ENCODE data around the gene HYAL2. TPM values are rescaled to one million over a fixed set of nuclear protein-coding genes. Genes with fewer than 3 reads are reported as not detected.

The HYAL2 gene
- total RNA-seq, 3 donors from 2014 or later, result 66.0 to 215 (median 96.0) TPM

DNA sequence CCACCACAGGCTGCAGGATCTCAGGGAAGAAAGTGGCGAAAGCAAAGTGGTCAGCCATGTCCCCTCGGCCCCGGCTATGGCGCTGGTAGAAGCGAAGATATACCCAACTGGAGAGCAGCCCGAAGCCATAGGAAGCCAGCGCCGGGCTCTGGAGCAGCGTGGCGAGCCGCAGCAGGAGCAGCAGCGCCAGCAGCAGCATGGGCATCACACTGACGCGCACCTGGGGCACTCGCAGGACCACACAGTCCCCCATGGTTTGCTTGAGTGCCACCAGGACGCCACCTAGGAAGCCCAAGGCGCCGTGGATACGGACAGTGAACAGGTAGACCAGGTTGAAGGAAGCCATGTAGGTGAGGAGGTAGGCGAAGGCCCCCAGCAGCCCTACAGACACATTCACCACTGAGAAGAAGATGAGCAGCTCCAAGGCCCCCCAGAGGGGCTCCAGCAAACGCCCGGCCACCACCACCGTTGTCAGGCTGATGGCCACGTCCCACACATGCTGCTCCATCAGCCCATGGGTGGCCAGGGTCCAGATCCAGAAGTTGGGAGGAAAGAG, 35.9 kb upstream of the HYAL2 start:
- no peak for DNase-seq (ENCODE audit: low spot score in 2 of 2)
- Histone ChIP-seq H3K27ac (peak overlapping the region; percentile 89 to 93), H3K36me3 (peaks cover 7% of the 10 kb centered on the region), H3K4me1 (peaks cover 30 to 32% of the 10 kb centered on the region in 2 donors), H3K9me3 (no peaks in the 10 kb centered on the region), H3K4me3 (peak overlapping the region; percentile 69 to 91 (median 74)), H3K27me3 (no peaks in the 10 kb centered on the region)
- intact Hi-C loops (cut with DNase I; ENCODE audit: low total_unique reads), result no loop called here
- TF ChIP-seq POLR2AphosphoS5 (IDR thresholded peaks at IDR 0.05) (no peak), POLR2A (IDR thresholded peaks at IDR 0.05) (no peak)
- TF ChIP-seq, protein P1, sequence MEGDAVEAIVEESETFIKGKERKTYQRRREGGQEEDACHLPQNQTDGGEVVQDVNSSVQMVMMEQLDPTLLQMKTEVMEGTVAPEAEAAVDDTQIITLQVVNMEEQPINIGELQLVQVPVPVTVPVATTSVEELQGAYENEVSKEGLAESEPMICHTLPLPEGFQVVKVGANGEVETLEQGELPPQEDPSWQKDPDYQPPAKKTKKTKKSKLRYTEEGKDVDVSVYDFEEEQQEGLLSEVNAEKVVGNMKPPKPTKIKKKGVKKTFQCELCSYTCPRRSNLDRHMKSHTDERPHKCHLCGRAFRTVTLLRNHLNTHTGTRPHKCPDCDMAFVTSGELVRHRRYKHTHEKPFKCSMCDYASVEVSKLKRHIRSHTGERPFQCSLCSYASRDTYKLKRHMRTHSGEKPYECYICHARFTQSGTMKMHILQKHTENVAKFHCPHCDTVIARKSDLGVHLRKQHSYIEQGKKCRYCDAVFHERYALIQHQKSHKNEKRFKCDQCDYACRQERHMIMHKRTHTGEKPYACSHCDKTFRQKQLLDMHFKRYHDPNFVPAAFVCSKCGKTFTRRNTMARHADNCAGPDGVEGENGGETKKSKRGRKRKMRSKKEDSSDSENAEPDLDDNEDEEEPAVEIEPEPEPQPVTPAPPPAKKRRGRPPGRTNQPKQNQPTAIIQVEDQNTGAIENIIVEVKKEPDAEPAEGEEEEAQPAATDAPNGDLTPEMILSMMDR (IDR thresholded peaks at IDR 0.05), result no peak

DNA sequence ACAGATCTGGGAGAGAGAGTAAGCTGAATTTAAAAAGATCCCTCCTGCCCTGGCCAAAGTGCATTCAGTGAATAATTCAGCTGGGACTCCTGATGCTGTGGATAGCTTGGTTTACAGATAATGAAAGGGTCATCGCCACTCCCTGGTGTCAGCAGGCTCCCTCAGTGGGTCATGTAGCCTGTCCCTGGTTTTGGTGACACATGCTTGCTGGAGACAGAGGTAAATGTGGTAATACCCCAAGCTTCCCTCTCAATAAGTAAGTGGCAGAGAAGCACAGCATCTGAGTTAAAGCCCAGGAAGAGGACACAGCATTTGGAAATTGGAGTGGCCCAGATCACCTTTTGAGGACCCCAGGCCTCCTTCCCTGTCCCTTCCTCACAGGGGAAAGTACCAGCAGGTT, 34.9 kb upstream of the HYAL2 start:
- TF ChIP-seq POLR2AphosphoS5 (IDR thresholded peaks at IDR 0.05) (no peak), POLR2A (IDR thresholded peaks at IDR 0.05) (no peak)
- peaks cover 30 to 32% of the 10 kb centered on the region in 2 donors for H3K4me1 ChIP-seq
- no peaks in the 10 kb centered on the region for H3K27me3 ChIP-seq
- peaks cover 7% of the 10 kb centered on the region for H3K36me3 ChIP-seq
- H3K9me3 ChIP-seq, result no peaks in the 10 kb centered on the region
- DNase-seq (ENCODE audit: low spot score in 2 of 2), result no peak
- intact Hi-C loops (cut with DNase I; ENCODE audit: low total_unique reads), result no loop called here
- H3K27ac ChIP-seq, result peak overlapping the region; percentile 89 to 93
- H3K4me3 ChIP-seq, result peak overlapping the region; percentile 69 to 91 (median 74)

DNA sequence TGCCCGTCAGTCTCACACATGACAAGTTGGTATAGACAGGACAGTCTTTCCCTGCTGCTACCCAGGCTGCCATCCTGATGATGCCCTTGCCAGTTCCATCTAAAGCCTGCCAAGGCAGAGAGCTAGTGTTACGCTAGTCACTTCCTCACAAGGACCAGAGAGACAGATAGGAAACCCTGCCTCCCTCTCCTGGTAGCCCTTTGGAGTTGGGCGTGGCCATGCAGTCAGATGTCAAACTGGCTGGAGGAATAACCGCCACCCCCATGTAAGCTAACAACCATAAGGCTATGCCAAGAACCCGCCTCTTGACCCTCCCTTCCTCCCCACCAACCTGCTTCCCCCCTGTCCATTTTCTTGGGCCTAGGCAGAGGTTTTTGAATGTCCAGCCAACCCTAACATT, 34.0 kb upstream of the HYAL2 start:
- H3K27me3 ChIP-seq, result no peaks in the 10 kb centered on the region
- TF ChIP-seq POLR2AphosphoS5 (IDR thresholded peaks at IDR 0.05), result no peak
- TF ChIP-seq, protein P1 (IDR thresholded peaks at IDR 0.05), result no peak
- no peak for TF ChIP-seq POLR2A (IDR thresholded peaks at IDR 0.05)
- no peaks in the 10 kb centered on the region for H3K9me3 ChIP-seq
- H3K4me1 ChIP-seq, result peaks cover 31 to 32% of the 10 kb centered on the region in 2 donors
- H3K4me3 ChIP-seq, result peak overlapping the region; percentile 69 to 91 (median 74)
- DNase-seq (ENCODE audit: low spot score in 2 of 2), result no peak
- intact Hi-C loops (cut with DNase I; ENCODE audit: low total_unique reads), result no loop called here
- peaks cover 7% of the 10 kb centered on the region for H3K36me3 ChIP-seq
- H3K27ac ChIP-seq, result peak overlapping the region; percentile 21 to 93

DNA sequence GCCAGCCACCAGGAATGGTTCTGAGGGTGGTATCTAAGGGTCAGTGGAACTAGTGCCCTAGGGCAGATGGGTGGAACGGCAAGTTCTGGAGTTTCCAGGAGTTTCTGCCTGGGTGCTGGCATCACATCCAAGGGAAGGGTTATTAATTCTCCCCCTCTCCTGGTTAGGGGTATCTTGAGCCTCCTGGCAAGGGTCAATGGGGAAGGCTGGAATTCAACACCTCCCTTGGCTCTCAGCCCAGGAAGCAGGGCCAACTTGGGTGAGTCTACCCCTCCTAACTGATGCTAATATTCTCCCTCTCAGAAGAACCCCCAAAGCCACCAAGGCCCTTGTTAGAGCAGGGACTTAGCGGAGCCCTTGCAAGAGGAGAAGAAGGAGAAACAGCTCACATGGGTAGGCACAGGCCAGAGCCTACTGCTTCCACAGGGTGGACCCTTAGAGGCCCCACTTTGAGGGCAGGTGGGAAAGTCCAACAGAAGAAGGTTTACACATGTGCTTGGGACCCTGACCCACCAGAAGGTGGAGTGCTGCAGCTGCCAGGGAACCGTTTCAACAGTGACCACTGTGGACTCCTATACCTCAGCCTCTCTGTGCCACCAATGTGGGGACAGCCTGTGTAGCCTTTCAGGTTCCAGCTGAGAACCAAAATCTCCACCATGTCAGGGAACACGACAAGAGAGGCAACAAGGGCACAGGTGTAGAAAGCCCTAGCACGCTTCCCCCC, 33.4 kb upstream of the HYAL2 start:
- H3K36me3 ChIP-seq, result peaks cover 7% of the 10 kb centered on the region
- no peak for TF ChIP-seq POLR2AphosphoS5 (IDR thresholded peaks at IDR 0.05)
- no peak for TF ChIP-seq POLR2A (IDR thresholded peaks at IDR 0.05)
- TF ChIP-seq, protein P1 (IDR thresholded peaks at IDR 0.05), result no peak
- DNase-seq (ENCODE audit: low spot score in 2 of 2), result no peak
- peak overlapping the region; percentile 69 to 91 (median 74) for H3K4me3 ChIP-seq
- H3K27ac ChIP-seq, result peak overlapping the region; percentile 21 to 25
- intact Hi-C loops (cut with DNase I; ENCODE audit: low total_unique reads), result no loop called here
- peaks cover 32 to 36% of the 10 kb centered on the region in 2 donors for H3K4me1 ChIP-seq
- H3K27me3 ChIP-seq, result no peaks in the 10 kb centered on the region
- H3K9me3 ChIP-seq, result no peaks in the 10 kb centered on the region

DNA sequence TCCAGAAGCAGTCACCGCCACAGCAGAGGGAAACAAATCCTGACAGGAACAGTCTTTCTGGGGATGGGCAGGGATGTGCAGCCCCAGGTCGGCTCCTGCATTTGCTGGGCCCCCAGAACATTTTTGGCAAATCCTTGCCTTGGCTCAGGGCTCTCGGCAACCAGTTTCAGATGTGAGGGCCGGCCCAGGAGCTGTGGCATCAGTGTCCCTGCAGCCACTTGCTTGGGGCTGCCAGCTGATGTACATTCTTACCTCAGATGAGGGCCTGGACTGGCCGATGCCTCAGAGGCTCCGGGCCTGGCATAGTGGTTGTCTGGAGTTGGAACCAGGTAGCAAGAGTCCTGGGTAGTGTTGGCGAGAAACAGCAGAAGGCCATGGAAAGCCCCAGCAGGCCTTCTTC, 32.3 kb upstream of the HYAL2 start:
- Histone ChIP-seq H3K4me1 (peaks cover 33 to 38% of the 10 kb centered on the region in 2 donors), H3K4me3 (no peak overlapping the region)

More for the DNA sequence above, 32.3 kb upstream of the HYAL2 start:
- DNase-seq (ENCODE audit: low spot score in 2 of 2), result no peak
- intact Hi-C loops (cut with DNase I; ENCODE audit: low total_unique reads), result no loop called here
- H3K36me3 ChIP-seq, result peaks cover 7% of the 10 kb centered on the region
- no peaks in the 10 kb centered on the region for H3K27me3 ChIP-seq
- H3K9me3 ChIP-seq, result no peaks in the 10 kb centered on the region
- TF ChIP-seq POLR2AphosphoS5 (IDR thresholded peaks at IDR 0.05), result no peak
- TF ChIP-seq POLR2A (IDR thresholded peaks at IDR 0.05), result no peak
- TF ChIP-seq, protein P1 (IDR thresholded peaks at IDR 0.05), result no peak
- H3K27ac ChIP-seq, result no peak overlapping the region
